ENCODE data around the gene KIT. TPM values are rescaled to one million over a fixed set of nuclear protein-coding genes. Genes with fewer than 3 reads are reported as not detected.

The KIT gene
- total RNA-seq, 1 experiment from 2014 or later, result 1.5 TPM

DNA sequence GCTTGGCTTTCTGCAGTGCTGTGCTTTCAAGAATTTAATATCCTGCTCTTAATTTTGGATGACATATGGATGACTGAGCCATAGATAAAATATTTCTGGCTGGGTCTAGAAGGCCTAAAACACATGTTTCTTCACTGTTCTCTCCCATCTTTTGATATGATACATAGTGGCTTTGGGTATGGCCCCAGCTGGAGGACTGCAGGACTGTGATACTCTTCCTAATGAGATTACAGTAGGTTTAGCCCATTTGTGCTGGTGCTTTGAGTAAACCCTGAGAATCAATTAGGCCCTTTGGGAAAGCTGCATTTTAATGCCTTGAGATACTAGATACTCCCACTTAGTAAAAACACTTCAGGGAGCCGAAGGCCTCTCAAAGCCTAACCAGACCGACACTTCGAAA lies 38.0 kb downstream of the KIT start:
- intact Hi-C loops (cut with micrococcal nuclease; ENCODE audit: unreplicated experiment) (no loop called here), in situ Hi-C loops (cut with HindIII; ENCODE audit: low pct_unique_long_range_greater_than_20kb, low sequenced_read_pairs) (no loop called here)
- Histone ChIP-seq H3K36me3 (ENCODE audit: control insufficient read depth, insufficient read depth, low read length) (no peaks in the 10 kb centered on the region), H3K9me3 (ENCODE audit: control insufficient read depth, insufficient read depth, low read depth, low read length) (no peaks in the 10 kb centered on the region), H3K27ac (ENCODE audit: low read length) (no peak overlapping the region), H3K4me3 (ENCODE audit: low read depth in 2 of 2, low read length in 2 of 2) (no peak overlapping the region), H3K4me1 (ENCODE audit: control insufficient read depth, insufficient read depth, low read length) (no peaks in the 10 kb centered on the region), H3K27me3 (ENCODE audit: control insufficient read depth, insufficient read depth, low read length) (no peaks in the 10 kb centered on the region)
- TF ChIP-seq SIN3A (IDR thresholded peaks at IDR 0.05; ENCODE audit: borderline replicate concordance, insufficient read depth, low read depth, low read length) (no peak), TCF7L2 (IDR thresholded peaks at IDR 0.05; ENCODE audit: low read depth, low read length) (no peak), POLR2AphosphoS5 (IDR thresholded peaks at IDR 0.05; ENCODE audit: low read depth, low read length) (no peak)
- TF ChIP-seq, protein P1, sequence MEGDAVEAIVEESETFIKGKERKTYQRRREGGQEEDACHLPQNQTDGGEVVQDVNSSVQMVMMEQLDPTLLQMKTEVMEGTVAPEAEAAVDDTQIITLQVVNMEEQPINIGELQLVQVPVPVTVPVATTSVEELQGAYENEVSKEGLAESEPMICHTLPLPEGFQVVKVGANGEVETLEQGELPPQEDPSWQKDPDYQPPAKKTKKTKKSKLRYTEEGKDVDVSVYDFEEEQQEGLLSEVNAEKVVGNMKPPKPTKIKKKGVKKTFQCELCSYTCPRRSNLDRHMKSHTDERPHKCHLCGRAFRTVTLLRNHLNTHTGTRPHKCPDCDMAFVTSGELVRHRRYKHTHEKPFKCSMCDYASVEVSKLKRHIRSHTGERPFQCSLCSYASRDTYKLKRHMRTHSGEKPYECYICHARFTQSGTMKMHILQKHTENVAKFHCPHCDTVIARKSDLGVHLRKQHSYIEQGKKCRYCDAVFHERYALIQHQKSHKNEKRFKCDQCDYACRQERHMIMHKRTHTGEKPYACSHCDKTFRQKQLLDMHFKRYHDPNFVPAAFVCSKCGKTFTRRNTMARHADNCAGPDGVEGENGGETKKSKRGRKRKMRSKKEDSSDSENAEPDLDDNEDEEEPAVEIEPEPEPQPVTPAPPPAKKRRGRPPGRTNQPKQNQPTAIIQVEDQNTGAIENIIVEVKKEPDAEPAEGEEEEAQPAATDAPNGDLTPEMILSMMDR (IDR thresholded peaks at IDR 0.05), result no peak
- TF ChIP-seq, protein P2, sequence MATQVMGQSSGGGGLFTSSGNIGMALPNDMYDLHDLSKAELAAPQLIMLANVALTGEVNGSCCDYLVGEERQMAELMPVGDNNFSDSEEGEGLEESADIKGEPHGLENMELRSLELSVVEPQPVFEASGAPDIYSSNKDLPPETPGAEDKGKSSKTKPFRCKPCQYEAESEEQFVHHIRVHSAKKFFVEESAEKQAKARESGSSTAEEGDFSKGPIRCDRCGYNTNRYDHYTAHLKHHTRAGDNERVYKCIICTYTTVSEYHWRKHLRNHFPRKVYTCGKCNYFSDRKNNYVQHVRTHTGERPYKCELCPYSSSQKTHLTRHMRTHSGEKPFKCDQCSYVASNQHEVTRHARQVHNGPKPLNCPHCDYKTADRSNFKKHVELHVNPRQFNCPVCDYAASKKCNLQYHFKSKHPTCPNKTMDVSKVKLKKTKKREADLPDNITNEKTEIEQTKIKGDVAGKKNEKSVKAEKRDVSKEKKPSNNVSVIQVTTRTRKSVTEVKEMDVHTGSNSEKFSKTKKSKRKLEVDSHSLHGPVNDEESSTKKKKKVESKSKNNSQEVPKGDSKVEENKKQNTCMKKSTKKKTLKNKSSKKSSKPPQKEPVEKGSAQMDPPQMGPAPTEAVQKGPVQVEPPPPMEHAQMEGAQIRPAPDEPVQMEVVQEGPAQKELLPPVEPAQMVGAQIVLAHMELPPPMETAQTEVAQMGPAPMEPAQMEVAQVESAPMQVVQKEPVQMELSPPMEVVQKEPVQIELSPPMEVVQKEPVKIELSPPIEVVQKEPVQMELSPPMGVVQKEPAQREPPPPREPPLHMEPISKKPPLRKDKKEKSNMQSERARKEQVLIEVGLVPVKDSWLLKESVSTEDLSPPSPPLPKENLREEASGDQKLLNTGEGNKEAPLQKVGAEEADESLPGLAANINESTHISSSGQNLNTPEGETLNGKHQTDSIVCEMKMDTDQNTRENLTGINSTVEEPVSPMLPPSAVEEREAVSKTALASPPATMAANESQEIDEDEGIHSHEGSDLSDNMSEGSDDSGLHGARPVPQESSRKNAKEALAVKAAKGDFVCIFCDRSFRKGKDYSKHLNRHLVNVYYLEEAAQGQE (IDR thresholded peaks at IDR 0.05; ENCODE audit: insufficient read depth in 1 of 2, low read depth in 2 of 2, low read length in 1 of 2), result no peak
- CTCF ChIA-PET, result no interaction called here
- DNase-seq (ENCODE audit: low read depth, low spot score) (no peak), ATAC-seq (no peak)
- no TSS peak for BruUV-seq (replicated peaks)
- POLR2A ChIA-PET, result no interaction called here

DNA sequence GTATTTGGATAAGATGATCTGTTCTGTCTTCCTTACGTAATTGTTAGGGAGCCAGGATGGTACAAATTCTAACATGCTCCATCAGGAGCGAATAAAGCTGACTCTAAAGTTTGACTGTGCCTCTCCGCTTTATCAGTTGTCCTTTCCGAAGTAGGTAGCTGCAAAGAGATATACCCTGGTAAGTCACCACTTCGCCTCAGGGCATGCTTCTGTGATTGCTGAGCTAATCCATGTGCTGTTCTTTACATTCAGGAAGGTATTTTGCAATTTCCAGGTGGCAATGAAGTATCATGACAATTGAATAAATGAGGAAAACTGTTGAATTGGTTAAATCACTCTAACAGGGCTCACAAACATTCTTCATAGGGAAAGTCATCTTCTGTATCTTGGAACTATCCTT lies 38.9 kb downstream of the KIT start:
- CTCF ChIA-PET, result no interaction called here
- H3K9me3 ChIP-seq (ENCODE audit: control insufficient read depth, insufficient read depth, low read depth, low read length), result no peaks in the 10 kb centered on the region
- H3K27ac ChIP-seq (ENCODE audit: low read length), result no peak overlapping the region
- no peaks in the 10 kb centered on the region for H3K36me3 ChIP-seq (ENCODE audit: control insufficient read depth, insufficient read depth, low read length)
- POLR2A ChIA-PET, result no interaction called here
- ATAC-seq, result no peak
- no TSS peak for BruUV-seq (replicated peaks)
- DNase-seq (ENCODE audit: low read depth, low spot score), result no peak
- in situ Hi-C loops (cut with HindIII; ENCODE audit: low pct_unique_long_range_greater_than_20kb, low sequenced_read_pairs) (no loop called here), intact Hi-C loops (cut with micrococcal nuclease; ENCODE audit: unreplicated experiment) (no loop called here)
- no peak for TF ChIP-seq SIN3A (IDR thresholded peaks at IDR 0.05; ENCODE audit: borderline replicate concordance, insufficient read depth, low read depth, low read length)
- TF ChIP-seq, protein P2 (IDR thresholded peaks at IDR 0.05; ENCODE audit: insufficient read depth in 1 of 2, low read depth in 2 of 2, low read length in 1 of 2), result no peak
- TF ChIP-seq POLR2AphosphoS5 (IDR thresholded peaks at IDR 0.05; ENCODE audit: low read depth, low read length), result no peak
- no peak for TF ChIP-seq TCF7L2 (IDR thresholded peaks at IDR 0.05; ENCODE audit: low read depth, low read length)
- TF ChIP-seq, protein P1 (IDR thresholded peaks at IDR 0.05), result no peak
- H3K27me3 ChIP-seq (ENCODE audit: control insufficient read depth, insufficient read depth, low read length), result no peaks in the 10 kb centered on the region
- H3K4me1 ChIP-seq (ENCODE audit: control insufficient read depth, insufficient read depth, low read length), result no peaks in the 10 kb centered on the region
- H3K4me3 ChIP-seq (ENCODE audit: low read depth in 2 of 2, low read length in 2 of 2), result no peak overlapping the region
